Gastrocnemius medialis (tissue), 4 donors: ENCODE measurements around the gene VAMP8. TPM values are rescaled to one million over a fixed set of nuclear protein-coding genes. Genes with fewer than 3 reads are reported as not detected.
"Not testable (repeated sequence)": the region's sequence is repeated elsewhere in the genome, so short reads cannot be mapped to it uniquely, and the experiment has no call there.

Source experiments
- ATAC-seq, 2 donors: fragments of 150-250 bp; one replicate each; pipeline ENCODE4 v1.9.1; 2016
- DNase-seq, 2 donors: peaks; one replicate each; pipeline ENCODE4 v3.0.0-alpha.2; 2019
- H3K27ac ChIP-seq, 4 donors: fragments of 200-600 bp; sonication (generic); 1 replicate in 1 of 4; 2 replicates in 3 of 4; pipeline ENCODE4 v1.5.1; 2016 to 2018; ENCODE audit warnings: mild to moderate bottlenecking in 2 of 4, moderate library complexity in 1 of 4
- H3K27me3 ChIP-seq, 3 donors: fragments of 200-600 bp; sonication (generic) in 2 of 3; 1 replicate in 1 of 3; 2 replicates in 2 of 3; pipeline versions ENCODE4 v1.5.1 to v1.6.0; 2016 to 2019; ENCODE audit warnings: mild to moderate bottlenecking in 1 of 3, moderate library complexity in 1 of 3
- H3K36me3 ChIP-seq, 2 donors: fragments of 200-600 bp; sonication (generic) in 1 of 2; one replicate each; pipeline ENCODE4 v1.5.1; 2017 to 2018
- H3K4me1 ChIP-seq, 2 donors: fragments of 200-600 bp; sonication (generic) in 1 of 2; one replicate each; pipeline ENCODE4 v1.5.1; 2016 to 2017; ENCODE audit warnings: mild to moderate bottlenecking in 2 of 2
- H3K4me3 ChIP-seq, 4 donors: fragments of 200-600 bp; sonication (generic) in 3 of 4; 1 replicate in 1 of 4; 2 replicates in 3 of 4; pipeline ENCODE4 v1.5.1; 2016 to 2019; ENCODE audit warnings: mild to moderate bottlenecking in 2 of 4
- H3K9me3 ChIP-seq, 3 donors: fragments of 200-600 bp; sonication (generic) in 2 of 3; 1 replicate in 1 of 3; 2 replicates in 2 of 3; pipeline ENCODE4 v1.5.1; 2016 to 2019
- CTCF ChIP-seq, 5 experiments: fragments of 450-650 bp in 3 of 5; fragments of 200-600 bp in 2 of 5; sonication (generic) in 2 of 5; IDR thresholded peaks in 4 of 5; conservative IDR thresholded peaks in 1 of 5; 1 replicate in 4 of 5; 2 replicates in 1 of 5; pipeline ENCODE4 v1.5.1; 2016 to 2019; ENCODE audit warnings: antibody characterized with exemption in 5 of 5, mild to moderate bottlenecking in 3 of 5, moderate library complexity in 3 of 5
- POLR2A ChIP-seq, 2 donors: fragments of 450-650 bp; IDR thresholded peaks; one replicate each; pipeline ENCODE4 v1.6.1; 2017; ENCODE audit warnings: antibody characterized with exemption in 2 of 2, mild to moderate bottlenecking in 2 of 2, moderate library complexity in 2 of 2
- in situ Hi-C, 4 donors: fragments of 200-750 bp; cut with MboI; loops; one replicate each; pipeline versions ENCODE4 v1.15.0 to v1.8.0; 2017; ENCODE audit warnings: low sequenced_read_pairs in 4 of 4
- intact Hi-C: fragments of 100-400 bp; cut with DNase I; formaldehyde crosslinking; loops from one replicate; pipeline ENCODE4 v1.15.1; 2023; ENCODE audit warnings: low total_unique reads
- total RNA-seq, 4 donors: library from RNA; depleted of rRNA; stranded (reverse); fragments of >200 nt; gene quantifications; one replicate each; pipeline versions ENCODE4 v1.1.0 to v1.2.3, GENCODE V29; 2016

VAMP8 gene
- total RNA-seq, 4 donors from 2014 or later = 5.3 to 12.1 (median 7.1) TPM

GRCh38 chr2:85589181-85589580 is 11.8 kb downstream of the VAMP8 start:
- peaks cover 78 to 80% of the 10 kb centered on the region in 2 donors for H3K4me1 ChIP-seq
- H3K36me3 ChIP-seq = peaks cover 0 to 7% of the 10 kb centered on the region in 2 donors
- in situ Hi-C loops = no loop called here
- H3K27me3 ChIP-seq = no peaks in the 10 kb centered on the region
- intact Hi-C loops = no loop called here
- H3K4me3 ChIP-seq = no peak overlapping the region
- no peak for TF ChIP-seq POLR2A (IDR thresholded peaks at IDR 0.05)
- TF ChIP-seq CTCF (IDR thresholded peaks at IDR 0.05 in 4 of 5, conservative IDR thresholded peaks at IDR 0.05 in 1 of 5) = no peak
- DNase-seq (peak in 1 of 2 donors; percentile 52), ATAC-seq (peak in 1 of 2 donors; percentile 8)
- H3K27ac ChIP-seq = peak overlapping the region; percentile 88 to 98 (median 90)
- no peaks in the 10 kb centered on the region for H3K9me3 ChIP-seq

GRCh38 chr2:85589982-85590791 is 12.8 kb downstream of the VAMP8 start:
- Histone ChIP-seq H3K27ac (peak overlapping the region; percentile 88 to 98 (median 90)), H3K9me3 (no peaks in the 10 kb centered on the region), H3K4me1 (peaks cover 84% of the 10 kb centered on the region in 2 donors), H3K36me3 (peaks cover 0 to 7% of the 10 kb centered on the region in 2 donors), H3K27me3 (no peaks in the 10 kb centered on the region), H3K4me3 (no peak overlapping the region)
- TF ChIP-seq POLR2A (IDR thresholded peaks at IDR 0.05) = no peak
- no peak for TF ChIP-seq CTCF (IDR thresholded peaks at IDR 0.05 in 4 of 5, conservative IDR thresholded peaks at IDR 0.05 in 1 of 5)
- no peak for ATAC-seq
- no peak for DNase-seq
- in situ Hi-C loops = no loop called here
- intact Hi-C loops = no loop called here

DNA sequence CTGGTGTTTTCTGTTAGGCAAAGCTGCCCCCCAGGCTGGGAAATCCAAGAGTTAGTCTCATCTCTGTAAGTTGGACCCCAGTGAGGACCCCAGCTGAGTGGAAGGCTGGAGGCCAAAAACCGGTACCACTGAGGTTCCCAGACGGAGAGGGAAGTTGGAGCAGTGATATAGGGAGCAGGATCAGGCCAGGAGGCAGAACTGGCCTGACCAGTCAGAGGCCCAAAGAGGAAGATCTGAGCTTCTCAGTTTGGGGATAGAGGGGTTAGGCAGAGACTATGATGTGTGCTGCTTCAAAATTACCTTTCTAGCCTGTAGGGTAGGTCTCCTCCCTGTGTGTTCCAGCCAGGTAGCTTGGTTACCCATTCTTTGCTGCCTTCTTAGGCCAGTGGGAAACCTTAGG is 13.6 kb downstream of the VAMP8 start:
- no peak overlapping the region for H3K4me3 ChIP-seq

GRCh38 chr2:85591563-85591962 is 14.2 kb downstream of the VAMP8 start:
- Histone ChIP-seq H3K27me3 (no peaks in the 10 kb centered on the region), H3K4me3 (no peak overlapping the region), H3K36me3 (peaks cover 0 to 7% of the 10 kb centered on the region in 2 donors), H3K4me1 (peaks cover 75 to 76% of the 10 kb centered on the region in 2 donors), H3K9me3 (no peaks in the 10 kb centered on the region), H3K27ac (peak overlapping the region; percentile 88 to 98 (median 90))
- in situ Hi-C loops (no loop called here), intact Hi-C loops (no loop called here)
- no peak for DNase-seq
- TF ChIP-seq CTCF (IDR thresholded peaks at IDR 0.05 in 4 of 5, conservative IDR thresholded peaks at IDR 0.05 in 1 of 5) (no peak), POLR2A (IDR thresholded peaks at IDR 0.05) (no peak)
- no peak for ATAC-seq

More for the DNA sequence above, 13.6 kb downstream of the VAMP8 start:
- H3K27me3 ChIP-seq = no peaks in the 10 kb centered on the region
- DNase-seq (no peak), ATAC-seq (no peak)
- peaks cover 0 to 7% of the 10 kb centered on the region in 2 donors for H3K36me3 ChIP-seq
- H3K9me3 ChIP-seq = no peaks in the 10 kb centered on the region
- no peak for TF ChIP-seq POLR2A (IDR thresholded peaks at IDR 0.05)
- TF ChIP-seq CTCF (IDR thresholded peaks at IDR 0.05 in 4 of 5, conservative IDR thresholded peaks at IDR 0.05 in 1 of 5) = no peak
- peak overlapping the region; percentile 88 to 98 (median 90) for H3K27ac ChIP-seq
- in situ Hi-C loops = no loop called here
- H3K4me1 ChIP-seq = peaks cover 76% of the 10 kb centered on the region in 2 donors
- intact Hi-C loops = no loop called here

GRCh38 chr2:85592299-85592698 is 14.9 kb downstream of the VAMP8 start:
- in situ Hi-C loops, DNase-seq, intact Hi-C loops, H3K27me3 ChIP-seq, H3K9me3 ChIP-seq, H3K4me3 ChIP-seq, ATAC-seq: not testable (repeated sequence)
- Histone ChIP-seq H3K36me3 (peaks cover 0 to 11% of the 10 kb centered on the region in 2 donors), H3K4me1 (peaks cover 74 to 76% of the 10 kb centered on the region in 2 donors), H3K27ac (peak overlapping the region; percentile 88 to 98 (median 90))
